ENCODE results near the gene SBK3.

DNA sequence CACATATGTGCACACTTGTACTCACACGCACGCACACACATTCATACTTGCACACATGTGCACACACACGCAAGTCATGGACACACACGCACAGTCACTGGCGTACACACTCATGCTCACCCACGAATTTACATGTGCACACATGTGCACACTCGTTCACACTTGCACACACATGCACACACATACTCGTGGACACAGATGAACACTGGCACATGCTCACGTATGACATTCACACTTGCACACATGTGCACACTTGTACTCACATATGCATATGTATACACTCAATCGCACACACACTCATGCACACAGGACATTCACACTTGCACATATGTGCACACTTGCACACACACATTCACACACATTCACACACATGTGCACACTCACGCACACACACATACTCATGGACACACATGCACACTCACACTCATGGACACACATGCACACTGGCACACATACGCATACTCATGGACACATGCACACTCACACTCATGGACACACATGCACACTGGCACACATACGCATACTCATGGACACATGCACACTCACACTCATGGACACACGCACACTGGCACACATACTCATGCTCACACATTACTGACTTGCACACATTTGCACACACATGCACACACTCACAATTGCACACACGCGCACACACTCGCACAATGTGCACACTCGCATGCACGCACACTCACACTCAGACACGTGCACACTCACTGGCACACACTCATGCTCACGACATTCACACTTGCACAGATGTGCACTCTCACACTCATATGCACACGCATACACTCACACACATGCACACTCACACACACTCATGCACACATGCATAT is 17.9 kb downstream of the SBK3 start:
- TF ChIP-seq, protein P1, sequence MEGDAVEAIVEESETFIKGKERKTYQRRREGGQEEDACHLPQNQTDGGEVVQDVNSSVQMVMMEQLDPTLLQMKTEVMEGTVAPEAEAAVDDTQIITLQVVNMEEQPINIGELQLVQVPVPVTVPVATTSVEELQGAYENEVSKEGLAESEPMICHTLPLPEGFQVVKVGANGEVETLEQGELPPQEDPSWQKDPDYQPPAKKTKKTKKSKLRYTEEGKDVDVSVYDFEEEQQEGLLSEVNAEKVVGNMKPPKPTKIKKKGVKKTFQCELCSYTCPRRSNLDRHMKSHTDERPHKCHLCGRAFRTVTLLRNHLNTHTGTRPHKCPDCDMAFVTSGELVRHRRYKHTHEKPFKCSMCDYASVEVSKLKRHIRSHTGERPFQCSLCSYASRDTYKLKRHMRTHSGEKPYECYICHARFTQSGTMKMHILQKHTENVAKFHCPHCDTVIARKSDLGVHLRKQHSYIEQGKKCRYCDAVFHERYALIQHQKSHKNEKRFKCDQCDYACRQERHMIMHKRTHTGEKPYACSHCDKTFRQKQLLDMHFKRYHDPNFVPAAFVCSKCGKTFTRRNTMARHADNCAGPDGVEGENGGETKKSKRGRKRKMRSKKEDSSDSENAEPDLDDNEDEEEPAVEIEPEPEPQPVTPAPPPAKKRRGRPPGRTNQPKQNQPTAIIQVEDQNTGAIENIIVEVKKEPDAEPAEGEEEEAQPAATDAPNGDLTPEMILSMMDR (IDR thresholded peaks at IDR 0.05) = no peak
- TF ChIP-seq POLR2A (IDR thresholded peaks at IDR 0.05) (no peak), POLR2AphosphoS5 (IDR thresholded peaks at IDR 0.05) (no peak)

Data from prostate gland (tissue), 2 donors.